Neural cell (in vitro differentiated cells): ENCODE data around the gene GMIP. TPM values are rescaled to one million over a fixed set of nuclear protein-coding genes. Genes with fewer than 3 reads are reported as not detected.

Experiments used
- H2AFZ ChIP-seq: fragments of 200-600, 300-800 bp; sonication (generic), shearing (Covaris generic); 2 replicates; pipeline ENCODE4 v1.6.0; 2014; ENCODE audit warnings: low read depth, mild to moderate bottlenecking, antibody characterized with exemption, low read length, moderate library complexity
- H3F3A ChIP-seq: fragments of 200-600 bp; shearing (Covaris generic); 2 replicates; pipeline ENCODE4 v1.6.1; 2016; ENCODE audit warnings: mild to moderate bottlenecking, moderate library complexity, mixed read lengths, antibody characterized with exemption, low read length; ENCODE audit not compliant: insufficient read depth, poor library complexity, severe bottlenecking
- H3K27ac ChIP-seq: fragments of 200-600, 300-800 bp; sonication (generic), shearing (Covaris generic); 2 replicates; pipeline ENCODE4 v1.5.1; 2014; ENCODE audit warnings: mild to moderate bottlenecking, low read length, moderate library complexity
- H3K27me3 ChIP-seq: fragments of 300-800, 200-600 bp; sonication (generic), shearing (Covaris generic); 2 replicates; pipeline ENCODE4 v1.6.0; 2014; ENCODE audit warnings: mild to moderate bottlenecking, low read depth, low read length, moderate library complexity; ENCODE audit not compliant: insufficient read depth
- H3K36me3 ChIP-seq: fragments of 300-800, 200-600 bp; sonication (generic), shearing (Covaris generic); 2 replicates; pipeline ENCODE4 v1.5.1; 2014; ENCODE audit warnings: mild to moderate bottlenecking, antibody characterized with exemption, low read length, moderate library complexity; ENCODE audit not compliant: insufficient read depth
- H3K4me2 ChIP-seq: fragments of 300-800, 200-600 bp; sonication (generic), shearing (Covaris generic); 2 replicates; pipeline ENCODE4 v1.6.0; 2014; ENCODE audit warnings: mild to moderate bottlenecking, low read length
- H3K4me3 ChIP-seq: fragments of 300-800, 200-600 bp; sonication (generic), shearing (Covaris generic); 2 replicates; pipeline ENCODE4 v1.5.1; 2014; ENCODE audit warnings: mild to moderate bottlenecking, low read length, moderate library complexity
- H3K79me2 ChIP-seq: fragments of 200-600 bp; shearing (Covaris generic); replicated peaks from 2 replicates; pipeline ENCODE4 v1.6.0; 2014; ENCODE audit warnings: mild to moderate bottlenecking, low read length, moderate library complexity; ENCODE audit not compliant: insufficient read depth
- H3K9ac ChIP-seq: fragments of 300-800, 200-600 bp; sonication (generic), shearing (Covaris generic); 2 replicates; pipeline ENCODE4 v1.6.1; 2016; ENCODE audit warnings: mild to moderate bottlenecking, low read length, mixed read lengths
- H3K9me2 ChIP-seq: fragments of 200-600 bp; shearing (Covaris generic); 2 replicates; pipeline ENCODE4 v1.6.1; 2016; ENCODE audit warnings: mild to moderate bottlenecking, low read length, mixed read lengths; ENCODE audit not compliant: insufficient read depth
- H3K9me3 ChIP-seq: fragments of 200-600, 300-800 bp; sonication (generic), shearing (Covaris generic); 2 replicates; pipeline ENCODE4 v1.6.1; 2016; ENCODE audit warnings: mild to moderate bottlenecking, mixed run types, low read length, moderate library complexity, mixed read lengths
- H4K20me1 ChIP-seq: fragments of 200-600 bp; shearing (Covaris generic); 2 replicates; pipeline ENCODE4 v1.6.1; 2016; ENCODE audit warnings: mild to moderate bottlenecking, mixed run types; ENCODE audit not compliant: insufficient read depth
- EP300 ChIP-seq: fragments of 450-650 bp; conservative IDR thresholded peaks from 2 replicates; pipeline ENCODE4 v1.6.1; 2014; ENCODE audit warnings: antibody characterized with exemption, mild to moderate bottlenecking, moderate library complexity; ENCODE audit not compliant: poor library complexity, severe bottlenecking
- EZH2 ChIP-seq: fragments of 200-600, 300-800 bp; shearing (Covaris generic), sonication (generic); IDR thresholded peaks from 2 replicates; pipeline ENCODE4 v1.6.1; 2014; ENCODE audit warnings: antibody characterized with exemption, low read length, borderline replicate concordance, mild to moderate bottlenecking; ENCODE audit not compliant: insufficient read depth, poor library complexity, severe bottlenecking
- MXI1 ChIP-seq: fragments of 450-650 bp; conservative IDR thresholded peaks from 2 replicates; pipeline ENCODE4 v1.6.1; 2014; ENCODE audit warnings: antibody characterized with exemption, mild to moderate bottlenecking; ENCODE audit not compliant: poor library complexity, severe bottlenecking
- POLR2AphosphoS5 ChIP-seq: IDR thresholded peaks from 2 replicates; pipeline ENCODE4 v1.6.1; 2012
- RAD21 ChIP-seq: fragments of 450-650 bp; conservative IDR thresholded peaks from 2 replicates; pipeline ENCODE4 v1.6.1; 2014; ENCODE audit warnings: antibody characterized with exemption, mild to moderate bottlenecking, moderate library complexity
- SMC3 ChIP-seq: fragments of 450-650 bp; conservative IDR thresholded peaks from 2 replicates; pipeline ENCODE4 v1.6.1; 2014; ENCODE audit warnings: antibody characterized with exemption, mild to moderate bottlenecking, moderate library complexity; ENCODE audit not compliant: poor library complexity
- TAF1 ChIP-seq: IDR thresholded peaks from 2 replicates; pipeline ENCODE4 v1.6.1; 2012; ENCODE audit warnings: low read depth
- polyA plus RNA-seq: library from polyadenylated mRNA; depleted of rRNA; stranded (reverse); fragments of >200 nt; gene quantifications from 2 replicates; pipeline ENCODE4 v1.2.3, GENCODE V29; 2014
- TF ChIP-seq, protein P1 (sequence below): fragments of 450-650 bp; IDR thresholded peaks from 2 replicates; pipeline ENCODE4 v1.5.1; 2014; ENCODE audit warnings: antibody characterized with exemption, mild to moderate bottlenecking, moderate library complexity; ENCODE audit not compliant: poor library complexity, severe bottlenecking
- TF ChIP-seq, protein P2 (sequence below): IDR thresholded peaks from 2 replicates; pipeline ENCODE4 v1.6.1; 2012; ENCODE audit warnings: borderline replicate concordance

Gene GMIP
- polyA plus RNA-seq, 1 donor from 2014 or later = 18.4 TPM

DNA sequence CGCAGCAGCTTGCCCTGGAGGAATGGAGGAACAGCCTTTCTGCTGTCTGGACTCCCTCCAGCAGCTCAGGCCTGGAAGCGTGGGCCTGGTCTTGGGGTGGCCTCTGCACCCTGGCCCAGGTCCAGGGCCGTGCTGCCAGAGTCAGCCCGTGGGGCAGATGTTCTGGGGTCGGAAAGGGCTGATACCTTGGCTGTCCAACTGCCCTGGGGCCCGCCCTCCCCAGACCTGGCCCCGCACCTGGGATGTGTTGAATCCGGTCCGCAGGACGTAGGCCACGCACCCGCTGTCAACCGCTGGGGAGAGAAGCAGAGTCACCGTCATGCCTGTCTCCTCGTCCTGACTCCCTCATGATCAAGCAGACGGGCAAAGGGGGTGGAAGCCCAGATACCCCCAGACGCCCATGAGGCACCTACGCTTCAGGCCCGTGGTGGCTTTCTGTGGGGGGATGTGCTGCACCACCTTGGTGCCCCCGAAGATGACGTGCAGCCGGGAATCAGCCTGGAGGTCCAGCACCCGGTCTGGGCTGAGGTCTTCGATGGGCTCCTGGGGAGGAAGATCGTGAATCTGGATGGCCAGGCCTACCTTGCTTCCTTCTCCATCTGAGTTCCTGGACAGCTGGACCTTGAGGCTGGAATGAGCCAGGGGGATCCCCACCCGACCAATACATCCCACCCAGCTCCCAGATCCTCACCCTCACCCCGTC lies 12.3 kb upstream of the GMIP start:
- Histone ChIP-seq H3K27ac (no peak overlapping the region), H2AFZ (no peak overlapping the region), H3K79me2 (no peaks in the 10 kb centered on the region), H3K9ac (no peak overlapping the region), H3K4me2 (no peak overlapping the region), H3K9me2 (no peaks in the 10 kb centered on the region), H4K20me1 (no peaks in the 10 kb centered on the region), H3F3A (no peaks in the 10 kb centered on the region), H3K27me3 (no peaks in the 10 kb centered on the region), H3K9me3 (no peaks in the 10 kb centered on the region), H3K36me3 (no peaks in the 10 kb centered on the region), H3K4me3 (no peak overlapping the region)
- TF ChIP-seq, protein P1, sequence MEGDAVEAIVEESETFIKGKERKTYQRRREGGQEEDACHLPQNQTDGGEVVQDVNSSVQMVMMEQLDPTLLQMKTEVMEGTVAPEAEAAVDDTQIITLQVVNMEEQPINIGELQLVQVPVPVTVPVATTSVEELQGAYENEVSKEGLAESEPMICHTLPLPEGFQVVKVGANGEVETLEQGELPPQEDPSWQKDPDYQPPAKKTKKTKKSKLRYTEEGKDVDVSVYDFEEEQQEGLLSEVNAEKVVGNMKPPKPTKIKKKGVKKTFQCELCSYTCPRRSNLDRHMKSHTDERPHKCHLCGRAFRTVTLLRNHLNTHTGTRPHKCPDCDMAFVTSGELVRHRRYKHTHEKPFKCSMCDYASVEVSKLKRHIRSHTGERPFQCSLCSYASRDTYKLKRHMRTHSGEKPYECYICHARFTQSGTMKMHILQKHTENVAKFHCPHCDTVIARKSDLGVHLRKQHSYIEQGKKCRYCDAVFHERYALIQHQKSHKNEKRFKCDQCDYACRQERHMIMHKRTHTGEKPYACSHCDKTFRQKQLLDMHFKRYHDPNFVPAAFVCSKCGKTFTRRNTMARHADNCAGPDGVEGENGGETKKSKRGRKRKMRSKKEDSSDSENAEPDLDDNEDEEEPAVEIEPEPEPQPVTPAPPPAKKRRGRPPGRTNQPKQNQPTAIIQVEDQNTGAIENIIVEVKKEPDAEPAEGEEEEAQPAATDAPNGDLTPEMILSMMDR = no peak

DNA sequence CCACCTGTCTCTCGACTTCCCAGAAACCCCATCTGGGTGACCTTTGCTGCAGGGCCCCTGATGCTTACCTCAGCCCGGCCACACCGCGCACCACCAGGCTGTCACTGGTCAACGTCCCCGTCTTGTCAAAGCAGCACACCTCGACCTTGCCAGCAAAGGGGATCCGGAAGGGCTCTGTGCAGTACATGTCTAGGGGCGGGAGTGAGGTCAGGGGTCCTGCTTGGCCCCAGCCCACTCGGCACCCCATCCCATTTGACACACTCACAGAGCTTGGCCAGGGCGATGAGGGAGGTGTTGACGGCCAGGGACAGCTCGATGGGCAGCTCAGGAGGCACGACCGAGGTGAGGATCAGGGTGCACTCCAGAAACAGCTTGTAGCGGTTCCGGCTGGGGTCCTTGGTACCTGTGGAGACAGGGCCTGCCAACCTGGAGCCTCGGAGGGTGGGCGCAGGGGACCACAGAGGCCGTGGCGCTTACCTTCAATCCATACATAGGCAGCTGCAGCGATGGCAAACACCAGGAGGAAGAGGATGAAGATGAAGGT lies 11.7 kb upstream of the GMIP start:
- Histone ChIP-seq H2AFZ (no peak overlapping the region), H3K27ac (no peak overlapping the region), H3K9me3 (no peaks in the 10 kb centered on the region), H3K4me2 (no peak overlapping the region), H3K4me3 (no peak overlapping the region), H3K79me2 (no peaks in the 10 kb centered on the region), H3K36me3 (no peaks in the 10 kb centered on the region), H3K27me3 (no peaks in the 10 kb centered on the region), H3K9me2 (no peaks in the 10 kb centered on the region), H3K9ac (no peak overlapping the region), H3F3A (no peaks in the 10 kb centered on the region), H4K20me1 (no peaks in the 10 kb centered on the region)
- TF ChIP-seq, protein P2, sequence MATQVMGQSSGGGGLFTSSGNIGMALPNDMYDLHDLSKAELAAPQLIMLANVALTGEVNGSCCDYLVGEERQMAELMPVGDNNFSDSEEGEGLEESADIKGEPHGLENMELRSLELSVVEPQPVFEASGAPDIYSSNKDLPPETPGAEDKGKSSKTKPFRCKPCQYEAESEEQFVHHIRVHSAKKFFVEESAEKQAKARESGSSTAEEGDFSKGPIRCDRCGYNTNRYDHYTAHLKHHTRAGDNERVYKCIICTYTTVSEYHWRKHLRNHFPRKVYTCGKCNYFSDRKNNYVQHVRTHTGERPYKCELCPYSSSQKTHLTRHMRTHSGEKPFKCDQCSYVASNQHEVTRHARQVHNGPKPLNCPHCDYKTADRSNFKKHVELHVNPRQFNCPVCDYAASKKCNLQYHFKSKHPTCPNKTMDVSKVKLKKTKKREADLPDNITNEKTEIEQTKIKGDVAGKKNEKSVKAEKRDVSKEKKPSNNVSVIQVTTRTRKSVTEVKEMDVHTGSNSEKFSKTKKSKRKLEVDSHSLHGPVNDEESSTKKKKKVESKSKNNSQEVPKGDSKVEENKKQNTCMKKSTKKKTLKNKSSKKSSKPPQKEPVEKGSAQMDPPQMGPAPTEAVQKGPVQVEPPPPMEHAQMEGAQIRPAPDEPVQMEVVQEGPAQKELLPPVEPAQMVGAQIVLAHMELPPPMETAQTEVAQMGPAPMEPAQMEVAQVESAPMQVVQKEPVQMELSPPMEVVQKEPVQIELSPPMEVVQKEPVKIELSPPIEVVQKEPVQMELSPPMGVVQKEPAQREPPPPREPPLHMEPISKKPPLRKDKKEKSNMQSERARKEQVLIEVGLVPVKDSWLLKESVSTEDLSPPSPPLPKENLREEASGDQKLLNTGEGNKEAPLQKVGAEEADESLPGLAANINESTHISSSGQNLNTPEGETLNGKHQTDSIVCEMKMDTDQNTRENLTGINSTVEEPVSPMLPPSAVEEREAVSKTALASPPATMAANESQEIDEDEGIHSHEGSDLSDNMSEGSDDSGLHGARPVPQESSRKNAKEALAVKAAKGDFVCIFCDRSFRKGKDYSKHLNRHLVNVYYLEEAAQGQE = no peak
- TF ChIP-seq EP300 (no peak), EZH2 (no peak), TAF1 (no peak), POLR2AphosphoS5 (no peak), MXI1 (no peak), RAD21 (no peak), SMC3 (no peak)
- TF ChIP-seq, protein P1 = no peak
